NCI-H2107 (cell line): Measurements from ENCODE around the gene PCDHB4.
"Not testable (repeated sequence)": the region's sequence is repeated elsewhere in the genome, so short reads cannot be mapped to it uniquely, and the experiment has no call there.

Experiments
- DNase-seq: peaks from one replicate; lab custom pipeline; 2025; lab: John Stamatoyannopoulos, UW

The PCDHB4 gene

DNA sequence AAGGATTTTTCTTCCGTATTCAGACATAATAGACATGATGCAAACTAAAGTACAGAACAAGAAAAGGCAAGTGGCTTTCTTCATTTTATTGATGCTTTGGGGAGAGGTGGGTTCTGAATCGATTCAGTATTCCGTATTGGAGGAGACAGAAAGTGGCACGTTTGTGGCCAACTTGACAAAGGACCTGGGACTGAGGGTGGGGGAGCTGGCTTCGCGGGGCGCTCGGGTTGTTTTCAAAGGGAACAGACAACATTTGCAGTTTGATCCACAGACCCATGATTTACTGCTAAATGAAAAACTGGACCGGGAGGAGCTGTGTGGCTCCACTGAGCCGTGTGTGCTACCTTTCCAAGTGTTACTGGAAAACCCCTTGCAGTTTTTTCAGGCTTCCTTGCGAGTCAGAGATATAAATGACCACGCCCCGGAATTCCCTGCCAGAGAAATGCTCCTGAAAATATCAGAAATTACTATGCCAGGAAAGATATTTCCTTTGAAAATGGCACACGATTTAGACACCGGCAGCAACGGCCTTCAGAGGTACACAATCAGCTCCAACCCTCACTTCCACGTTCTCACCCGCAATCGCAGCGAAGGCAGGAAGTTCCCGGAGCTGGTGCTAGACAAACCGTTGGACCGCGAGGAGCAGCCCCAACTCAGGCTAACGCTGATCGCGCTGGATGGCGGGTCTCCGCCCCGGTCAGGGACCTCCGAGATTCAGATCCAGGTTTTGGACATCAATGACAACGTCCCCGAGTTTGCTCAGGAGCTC is 28.8 kb downstream of the PCDHB4 start:
- no peak for DNase-seq

DNA sequence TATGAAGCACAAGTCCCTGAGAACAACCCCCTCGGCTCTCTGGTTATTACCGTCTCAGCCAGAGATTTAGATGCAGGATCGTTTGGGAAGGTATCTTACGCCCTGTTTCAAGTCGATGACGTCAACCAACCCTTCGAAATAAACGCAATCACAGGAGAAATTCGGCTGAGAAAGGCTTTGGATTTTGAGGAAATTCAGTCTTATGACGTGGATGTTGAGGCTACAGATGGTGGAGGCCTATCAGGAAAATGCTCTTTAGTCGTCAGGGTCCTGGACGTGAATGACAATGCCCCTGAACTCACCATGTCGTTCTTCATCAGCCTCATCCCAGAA is 29.3 kb downstream of the PCDHB4 start:
- no peak for DNase-seq

DNA sequence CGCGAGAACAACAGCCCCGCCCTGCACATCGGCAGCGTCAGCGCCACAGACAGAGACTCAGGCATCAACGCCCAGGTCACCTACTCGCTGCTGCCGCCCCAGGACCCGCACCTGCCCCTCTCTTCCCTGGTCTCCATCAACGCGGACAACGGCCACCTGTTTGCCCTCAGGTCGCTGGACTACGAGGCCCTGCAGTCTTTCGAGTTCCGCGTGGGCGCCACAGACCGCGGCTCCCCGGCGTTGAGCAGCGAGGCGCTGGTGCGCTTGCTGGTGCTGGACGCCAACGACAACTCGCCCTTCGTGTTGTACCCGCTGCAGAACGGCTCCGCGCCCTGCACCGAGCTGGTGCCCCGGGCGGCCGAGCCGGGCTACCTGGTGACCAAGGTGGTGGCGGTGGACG is 30.0 kb downstream of the PCDHB4 start:
- not testable (repeated sequence) for DNase-seq

DNA sequence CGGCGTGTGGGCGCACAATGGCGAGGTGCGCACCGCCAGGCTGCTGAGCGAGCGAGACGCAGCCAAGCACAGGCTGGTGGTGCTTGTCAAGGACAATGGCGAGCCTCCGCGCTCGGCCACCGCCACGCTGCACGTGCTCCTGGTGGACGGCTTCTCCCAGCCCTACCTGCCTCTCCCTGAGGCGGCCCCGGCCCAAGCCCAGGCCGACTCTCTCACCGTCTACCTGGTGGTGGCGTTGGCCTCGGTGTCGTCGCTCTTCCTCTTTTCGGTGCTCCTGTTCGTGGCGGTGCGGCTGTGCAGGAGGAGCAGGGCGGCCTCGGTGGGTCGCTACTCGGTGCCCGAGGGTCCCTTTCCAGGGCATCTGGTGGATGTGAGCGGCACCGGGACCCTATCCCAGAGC is 30.5 kb downstream of the PCDHB4 start:
- not testable (repeated sequence) for DNase-seq

DNA sequence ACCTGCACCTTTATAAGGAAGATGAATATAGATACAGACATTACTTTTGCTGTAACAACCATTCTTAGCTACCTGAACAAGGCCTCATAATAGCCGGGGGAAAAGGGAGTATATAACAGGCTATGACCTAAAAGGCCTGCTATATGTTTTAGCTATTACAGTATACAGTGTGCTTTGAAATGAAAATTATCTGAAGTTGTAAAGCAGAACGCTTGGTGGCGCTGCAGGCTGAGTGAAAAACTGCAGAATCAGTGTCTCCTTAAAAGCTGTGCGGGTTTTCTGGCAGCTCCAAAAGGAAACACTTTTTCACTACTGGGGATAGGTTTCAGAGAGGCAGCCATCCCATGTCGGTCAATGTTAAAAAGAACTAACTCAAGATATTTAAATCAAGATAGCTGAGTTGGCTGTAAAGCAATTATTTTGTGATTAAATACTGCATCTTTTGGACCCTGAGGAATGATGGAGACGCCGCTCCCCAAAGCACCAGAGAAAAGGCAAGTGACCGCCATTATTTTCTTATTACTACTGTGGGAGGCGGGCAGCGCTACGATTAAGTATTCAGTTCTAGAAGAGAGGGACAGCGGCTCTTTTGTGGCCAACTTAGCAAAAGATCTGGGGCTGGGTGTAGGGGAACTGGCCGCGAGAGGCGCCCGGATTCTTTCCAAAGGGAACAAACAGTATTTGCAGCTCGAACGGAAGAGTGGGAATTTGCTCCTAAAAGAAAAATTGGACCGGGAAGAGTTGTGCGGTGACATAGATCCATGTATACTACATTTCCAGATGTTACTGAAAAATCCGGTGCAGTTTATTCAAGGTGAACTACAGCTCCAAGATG is 34.1 kb downstream of the PCDHB4 start:
- DNase-seq = no peak

DNA sequence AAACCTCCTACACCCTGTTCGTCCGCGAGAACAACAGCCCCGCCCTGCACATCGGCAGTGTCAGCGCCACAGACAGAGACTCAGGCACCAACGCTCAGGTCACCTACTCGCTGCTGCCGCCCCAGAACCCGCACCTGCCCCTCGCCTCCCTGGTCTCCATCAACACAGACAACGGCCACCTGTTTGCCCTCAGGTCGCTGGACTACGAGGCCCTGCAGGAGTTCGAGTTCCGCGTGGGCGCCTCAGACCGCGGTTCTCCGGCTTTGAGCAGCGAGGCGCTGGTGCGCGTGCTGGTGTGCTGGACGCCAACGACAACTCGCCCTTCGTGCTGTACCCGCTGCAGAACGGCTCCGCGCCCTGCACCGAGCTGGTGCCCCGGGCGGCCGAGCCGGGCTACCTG is 35.7 kb downstream of the PCDHB4 start:
- not testable (repeated sequence) for DNase-seq

DNA sequence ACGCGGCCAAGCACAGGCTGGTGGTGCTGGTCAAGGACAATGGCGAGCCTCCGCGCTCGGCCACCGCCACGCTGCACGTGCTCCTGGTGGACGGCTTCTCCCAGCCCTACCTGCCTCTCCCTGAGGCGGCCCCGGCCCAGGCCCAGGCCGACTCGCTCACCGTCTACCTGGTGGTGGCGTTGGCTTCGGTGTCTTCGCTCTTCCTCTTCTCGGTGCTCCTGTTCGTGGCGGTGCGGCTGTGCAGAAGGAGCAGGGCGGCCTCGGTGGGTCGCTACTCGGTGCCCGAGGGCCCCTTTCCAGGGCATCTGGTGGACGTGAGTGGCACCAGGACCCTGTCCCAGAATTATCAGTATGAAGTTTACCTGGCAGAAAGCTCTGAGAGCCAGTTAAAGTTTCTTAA is 36.3 kb downstream of the PCDHB4 start:
- not testable (repeated sequence) for DNase-seq

DNA sequence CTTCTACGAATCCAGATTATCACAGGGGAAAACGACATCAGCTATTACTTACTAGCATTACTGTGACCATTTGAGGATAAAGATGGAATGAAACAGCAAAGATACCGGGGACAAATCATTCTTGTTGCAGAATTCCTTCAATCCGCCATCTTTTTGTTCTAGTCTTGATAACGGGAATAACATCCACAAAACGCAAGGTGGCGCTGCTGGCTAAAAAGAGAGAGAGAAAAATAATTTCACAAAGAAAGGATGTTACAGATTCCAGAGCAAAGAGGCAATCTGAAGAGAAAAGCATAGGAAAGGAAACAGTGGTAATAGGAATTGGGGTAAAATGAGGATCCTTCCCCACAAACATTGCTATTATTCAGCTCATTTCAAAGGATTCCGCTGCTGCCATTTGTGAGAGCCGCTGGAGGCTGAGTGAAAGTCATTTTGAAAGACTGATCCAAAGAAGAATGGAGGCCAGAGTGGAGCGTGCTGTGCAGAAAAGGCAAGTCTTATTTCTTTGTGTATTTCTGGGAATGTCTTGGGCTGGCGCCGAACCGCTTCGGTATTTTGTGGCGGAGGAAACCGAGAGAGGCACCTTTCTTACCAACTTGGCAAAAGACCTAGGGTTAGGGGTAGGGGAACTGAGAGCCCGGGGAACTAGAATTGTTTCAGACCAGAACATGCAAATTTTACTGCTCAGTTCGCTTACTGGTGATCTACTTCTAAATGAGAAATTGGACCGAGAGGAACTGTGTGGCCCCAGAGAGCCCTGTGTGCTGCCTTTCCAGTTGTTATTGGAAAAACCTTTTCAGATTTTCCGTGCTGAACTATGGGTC is 51.0 kb downstream of the PCDHB4 start, which contains the start of gene PCDHB7:
PCDHB7 (plus strand) TSS at position 264 of the 824 bp plus-strand sequence; CDS start at position 456, 192 bp downstream.
- no peak for DNase-seq

DNA sequence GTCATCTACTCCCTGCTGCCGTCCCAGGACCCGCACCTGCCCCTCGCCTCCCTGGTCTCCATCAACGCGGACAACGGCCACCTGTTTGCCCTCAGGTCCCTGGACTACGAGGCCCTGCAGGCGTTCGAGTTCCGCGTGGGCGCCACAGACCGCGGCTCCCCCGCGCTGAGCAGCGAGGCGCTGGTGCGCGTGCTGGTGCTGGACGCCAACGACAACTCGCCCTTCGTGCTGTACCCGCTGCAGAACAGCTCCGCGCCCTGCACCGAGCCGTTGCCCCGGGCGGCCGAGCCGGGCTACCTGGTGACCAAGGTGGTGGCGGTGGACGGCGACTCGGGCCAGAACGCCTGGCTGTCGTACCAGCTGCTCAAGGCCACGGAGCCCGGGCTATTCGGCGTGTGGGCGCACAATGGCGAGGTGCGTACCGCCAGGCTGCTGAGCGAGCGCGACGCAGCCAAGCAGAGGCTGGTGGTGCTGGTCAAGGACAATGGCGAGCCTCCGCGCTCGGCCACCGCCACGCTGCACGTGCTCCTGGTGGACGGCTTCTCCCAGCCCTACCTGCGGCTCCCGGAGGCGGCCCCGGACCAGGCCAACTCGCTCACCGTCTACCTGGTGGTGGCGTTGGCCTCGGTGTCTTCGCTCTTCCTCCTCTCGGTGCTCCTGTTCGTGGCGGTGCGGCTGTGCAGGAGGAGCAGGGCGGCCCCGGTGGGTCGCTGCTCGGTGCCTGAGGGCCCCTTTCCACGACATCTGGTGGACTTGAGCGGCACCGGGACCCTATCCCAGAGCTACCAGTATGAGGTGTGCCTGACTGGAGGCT is 52.9 kb downstream of the PCDHB4 start:
- not testable (repeated sequence) for DNase-seq
